ENCODE measurements around the gene FAM83E.

FAM83E gene

DNA sequence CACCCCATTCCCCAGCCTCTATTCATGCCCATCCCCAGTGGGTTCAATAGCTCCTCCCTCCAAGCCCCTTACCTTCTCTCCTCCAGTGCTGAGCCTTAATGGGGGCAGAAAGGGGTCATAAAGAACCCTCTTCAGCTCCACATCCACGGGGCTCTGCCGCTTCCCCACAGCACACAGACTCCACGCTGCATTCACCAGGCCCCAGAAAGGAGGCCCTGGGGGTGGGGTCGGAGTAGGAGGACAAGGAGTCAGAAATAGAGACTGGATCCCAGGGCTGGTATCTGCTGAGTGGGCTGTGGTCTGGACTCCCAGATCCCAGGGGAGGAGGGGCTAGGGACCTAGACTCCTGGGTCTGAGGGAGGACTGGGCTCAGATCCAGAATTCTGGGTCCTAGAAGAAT is 29.5 kb upstream of the FAM83E start:
- Histone ChIP-seq H3K4me3 (IDR thresholded peaks at IDR 0.05; ENCODE audit: insufficient read depth, low read depth, low read length) (no peak overlapping the region), H3K4me1 (ENCODE audit: low read depth, poor library complexity, severe bottlenecking) (peaks cover 18% of the 10 kb centered on the region)

DNA sequence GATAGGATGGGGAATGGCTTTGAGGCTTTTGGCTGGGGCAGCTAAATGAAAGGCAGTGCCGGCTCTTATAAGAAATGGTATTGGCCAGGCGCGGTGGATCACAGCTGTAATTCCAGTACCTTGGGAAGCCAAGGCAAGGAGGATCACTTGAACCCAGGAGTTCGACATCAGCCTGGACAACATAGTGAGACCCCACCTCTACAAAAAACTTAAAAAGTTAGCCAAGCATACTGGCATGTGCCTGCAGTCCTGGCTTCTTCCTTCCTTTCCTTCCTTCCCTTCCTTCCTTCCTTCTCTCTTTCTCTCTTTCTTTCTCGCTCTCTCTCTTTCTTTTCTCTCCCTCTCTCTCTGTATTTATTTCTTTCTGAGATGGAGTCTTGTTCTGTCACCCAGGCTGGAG is 28.0 kb upstream of the FAM83E start:
- no peak overlapping the region for H3K4me2 ChIP-seq
- no peaks in the 10 kb centered on the region for H3K36me3 ChIP-seq (ENCODE audit: insufficient read depth)
- H3K27ac ChIP-seq, result no peak overlapping the region
- H3K79me2 ChIP-seq (ENCODE audit: insufficient read depth, low read depth), result no peaks in the 10 kb centered on the region
- H3K4me3 ChIP-seq (IDR thresholded peaks at IDR 0.05; ENCODE audit: insufficient read depth, low read depth, low read length), result no peak overlapping the region
- H4K20me1 ChIP-seq (ENCODE audit: insufficient read depth), result no peaks in the 10 kb centered on the region
- H3K27me3 ChIP-seq (ENCODE audit: insufficient read depth, low read depth), result peaks cover 13% of the 10 kb centered on the region; the same call in 1 of the 2 replicates
- H3K9ac ChIP-seq, result no peak overlapping the region
- TF ChIP-seq, protein P1, sequence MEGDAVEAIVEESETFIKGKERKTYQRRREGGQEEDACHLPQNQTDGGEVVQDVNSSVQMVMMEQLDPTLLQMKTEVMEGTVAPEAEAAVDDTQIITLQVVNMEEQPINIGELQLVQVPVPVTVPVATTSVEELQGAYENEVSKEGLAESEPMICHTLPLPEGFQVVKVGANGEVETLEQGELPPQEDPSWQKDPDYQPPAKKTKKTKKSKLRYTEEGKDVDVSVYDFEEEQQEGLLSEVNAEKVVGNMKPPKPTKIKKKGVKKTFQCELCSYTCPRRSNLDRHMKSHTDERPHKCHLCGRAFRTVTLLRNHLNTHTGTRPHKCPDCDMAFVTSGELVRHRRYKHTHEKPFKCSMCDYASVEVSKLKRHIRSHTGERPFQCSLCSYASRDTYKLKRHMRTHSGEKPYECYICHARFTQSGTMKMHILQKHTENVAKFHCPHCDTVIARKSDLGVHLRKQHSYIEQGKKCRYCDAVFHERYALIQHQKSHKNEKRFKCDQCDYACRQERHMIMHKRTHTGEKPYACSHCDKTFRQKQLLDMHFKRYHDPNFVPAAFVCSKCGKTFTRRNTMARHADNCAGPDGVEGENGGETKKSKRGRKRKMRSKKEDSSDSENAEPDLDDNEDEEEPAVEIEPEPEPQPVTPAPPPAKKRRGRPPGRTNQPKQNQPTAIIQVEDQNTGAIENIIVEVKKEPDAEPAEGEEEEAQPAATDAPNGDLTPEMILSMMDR (conservative IDR thresholded peaks at IDR 0.05; ENCODE audit: low read depth, low read length), result no peak
- no peak overlapping the region for H2AFZ ChIP-seq (ENCODE audit: low read depth)
- H3K4me1 ChIP-seq (ENCODE audit: low read depth, poor library complexity, severe bottlenecking), result peaks cover 25% of the 10 kb centered on the region

More for the DNA sequence above, 29.5 kb upstream of the FAM83E start:
- Histone ChIP-seq H3K27ac (no peak overlapping the region), H3K9ac (no peak overlapping the region), H4K20me1 (ENCODE audit: insufficient read depth) (no peaks in the 10 kb centered on the region), H3K36me3 (ENCODE audit: insufficient read depth) (no peaks in the 10 kb centered on the region), H3K79me2 (ENCODE audit: insufficient read depth, low read depth) (no peaks in the 10 kb centered on the region), H3K27me3 (ENCODE audit: insufficient read depth, low read depth) (peaks cover 17% of the 10 kb centered on the region; the same call in 1 of the 2 replicates), H2AFZ (ENCODE audit: low read depth) (no peak overlapping the region; the same call in 1 of the 2 replicates), H3K4me2 (no peak overlapping the region; the same call in 1 of the 2 replicates)
- TF ChIP-seq, protein P1 (conservative IDR thresholded peaks at IDR 0.05; ENCODE audit: low read depth, low read length), result no peak

DNA sequence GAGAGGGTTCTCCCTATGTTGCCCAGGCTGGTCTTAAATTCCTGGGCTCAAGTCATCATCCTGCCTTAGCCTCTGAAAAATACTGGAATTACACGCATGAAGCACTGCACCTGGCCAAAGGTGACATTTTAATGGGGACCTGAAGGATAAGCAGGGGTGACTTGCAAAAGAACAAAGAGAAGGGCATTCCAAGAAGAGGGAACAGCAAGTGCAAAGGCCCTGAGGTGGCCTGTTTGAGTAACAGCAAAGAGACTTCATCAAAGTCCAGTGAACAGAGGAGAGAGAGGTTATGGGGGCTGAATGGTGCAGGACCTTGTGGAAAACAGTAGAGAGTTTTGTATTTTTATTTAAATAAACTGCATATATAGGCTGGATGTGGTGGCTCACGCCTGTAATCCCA is 27.0 kb upstream of the FAM83E start:
- H3K27me3 ChIP-seq (ENCODE audit: insufficient read depth, low read depth), result peaks cover 9% of the 10 kb centered on the region; the same call in 1 of the 2 replicates
- H2AFZ ChIP-seq (ENCODE audit: low read depth), result no peak overlapping the region
- no peak overlapping the region for H3K4me2 ChIP-seq
- no peak overlapping the region for H3K9ac ChIP-seq
- H3K79me2 ChIP-seq (ENCODE audit: insufficient read depth, low read depth), result no peaks in the 10 kb centered on the region
- H4K20me1 ChIP-seq (ENCODE audit: insufficient read depth), result no peaks in the 10 kb centered on the region
- peaks cover 23% of the 10 kb centered on the region for H3K4me1 ChIP-seq (ENCODE audit: low read depth, poor library complexity, severe bottlenecking)
- H3K4me3 ChIP-seq (IDR thresholded peaks at IDR 0.05; ENCODE audit: insufficient read depth, low read depth, low read length), result no peak overlapping the region
- H3K36me3 ChIP-seq (ENCODE audit: insufficient read depth), result no peaks in the 10 kb centered on the region
- H3K27ac ChIP-seq, result no peak overlapping the region
- TF ChIP-seq, protein P1 (conservative IDR thresholded peaks at IDR 0.05; ENCODE audit: low read depth, low read length), result no peak

DNA sequence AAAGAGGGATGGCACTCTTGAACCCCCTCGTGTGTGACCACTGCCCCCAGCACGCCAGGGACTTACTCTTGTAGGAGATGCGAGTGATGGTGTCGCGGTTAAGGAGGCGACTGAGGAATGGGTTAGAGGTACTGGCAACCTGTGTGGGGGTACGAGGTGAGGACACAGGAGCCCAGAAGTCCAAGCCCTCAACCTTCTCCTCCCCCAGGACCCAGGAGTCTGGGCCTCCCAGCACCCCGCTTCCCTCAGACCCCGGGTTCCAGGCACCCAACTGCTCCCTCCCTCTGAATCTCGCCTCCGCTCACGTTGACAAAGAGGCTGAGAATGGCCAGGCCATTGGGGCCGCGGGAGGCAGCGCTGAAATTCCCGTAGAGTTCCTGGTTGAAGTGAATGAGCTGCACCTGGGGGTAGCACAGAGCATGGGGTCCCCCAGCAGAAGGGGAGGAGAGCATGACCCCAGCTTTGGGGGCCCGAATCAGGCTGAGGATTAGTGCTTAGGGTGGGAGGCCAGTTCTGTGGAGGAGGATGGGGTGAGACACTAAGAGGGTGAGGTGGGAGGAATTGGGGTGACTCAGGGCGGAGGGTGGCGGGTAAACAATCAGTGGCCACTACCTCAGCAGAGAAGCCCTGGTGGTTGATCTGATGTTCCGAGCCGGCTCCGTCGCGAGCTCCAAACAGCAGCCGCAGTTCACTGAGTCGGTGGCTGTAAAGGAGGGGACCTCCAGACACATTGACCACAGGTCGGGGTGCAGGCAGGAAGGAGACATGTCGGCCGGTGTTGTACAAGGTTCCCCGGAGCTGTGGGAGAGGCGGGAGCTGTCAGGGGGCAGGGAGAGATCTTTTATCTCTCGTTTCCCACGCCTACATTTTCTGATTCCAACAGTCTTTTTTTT is 24.9 kb upstream of the FAM83E start:
- H3K27ac ChIP-seq, result no peak overlapping the region
- no peaks in the 10 kb centered on the region for H3K79me2 ChIP-seq (ENCODE audit: insufficient read depth, low read depth)
- peaks cover 20% of the 10 kb centered on the region for H3K4me1 ChIP-seq (ENCODE audit: low read depth, poor library complexity, severe bottlenecking)
- H3K9ac ChIP-seq, result no peak overlapping the region
- H3K36me3 ChIP-seq (ENCODE audit: insufficient read depth), result no peaks in the 10 kb centered on the region
- H3K4me2 ChIP-seq, result no peak overlapping the region
- TF ChIP-seq, protein P1 (conservative IDR thresholded peaks at IDR 0.05; ENCODE audit: low read depth, low read length), result no peak
- peaks cover 9% of the 10 kb centered on the region; the same call in 1 of the 2 replicates for H3K27me3 ChIP-seq (ENCODE audit: insufficient read depth, low read depth)
- H2AFZ ChIP-seq (ENCODE audit: low read depth), result no peak overlapping the region
- H4K20me1 ChIP-seq (ENCODE audit: insufficient read depth), result no peaks in the 10 kb centered on the region
- no peak overlapping the region for H3K4me3 ChIP-seq (IDR thresholded peaks at IDR 0.05; ENCODE audit: insufficient read depth, low read depth, low read length)
